Endothelial cell of umbilical vein (primary cell): ENCODE data around the gene ANP32B. TPM values are rescaled to one million over a fixed set of nuclear protein-coding genes. Genes with fewer than 3 reads are reported as not detected.

Source experiments
- BruUV-seq: library from RNA; stranded (reverse); fragments of 400-500 nt; replicated peaks from 2 replicates; lab custom pipeline; 2021; lab: Mats Ljungman, UMichigan
- CTCF ChIA-PET: fragments of 300-600, 350-600 bp; sonication (Branson Sonifier 250); formaldehyde crosslinking; loops from one replicate; lab custom pipeline; 2021; ENCODE audit warnings: antibody characterized with exemption, inconsistent platforms; lab: Charles Lee
- POLR2A ChIA-PET: fragments of 300-600, 350-600 bp; sonication (Branson Sonifier 250); formaldehyde crosslinking; loops from one replicate; lab custom pipeline; 2021; ENCODE audit warnings: antibody characterized with exemption, inconsistent platforms; lab: Charles Lee
- DNase-seq: peaks from one replicate; pipeline ENCODE4 v3.0.0-alpha.2; 2011; ENCODE audit warnings: low read depth, low spot score
- FAIRE-seq: peaks from 2 replicates; lab custom pipeline; 2011; peaks lifted over from hg19 to GRCh38; lab: Jason Lieb, UNC
- H2AFZ ChIP-seq: 2 replicates; pipeline ENCODE4 v1.6.0; 2012; ENCODE audit warnings: low read depth, low read length, control low read depth, inconsistent platforms
- H3K27ac ChIP-seq: 2 replicates; pipeline ENCODE4 v1.5.1; 2011; ENCODE audit warnings: low read depth, mild to moderate bottlenecking, control low read depth, low read length, moderate library complexity; ENCODE audit not compliant: insufficient read depth
- H3K27me3 ChIP-seq, 2 experiments: 2 replicates each; pipeline versions ENCODE4 v1.6.0 to v1.6.1; 2011; ENCODE audit warnings: low read length in 2 of 2, mixed read lengths in 1 of 2; ENCODE audit not compliant: control insufficient read depth in 2 of 2, insufficient read depth in 2 of 2
- H3K36me3 ChIP-seq, 2 experiments: 2 replicates in 1 of 2; 3 replicates in 1 of 2; pipeline ENCODE4 v1.5.1; 2011; ENCODE audit warnings: low read length in 2 of 2, mild to moderate bottlenecking in 1 of 2, moderate library complexity in 1 of 2; ENCODE audit not compliant: control insufficient read depth in 2 of 2, insufficient read depth in 2 of 2; ENCODE audit errors: extremely low read depth in 1 of 2
- H3K4me1 ChIP-seq: 3 replicates; pipeline ENCODE4 v1.5.1; 2011; ENCODE audit warnings: mild to moderate bottlenecking, low read length; ENCODE audit not compliant: control insufficient read depth, insufficient read depth; ENCODE audit errors: extremely low read depth
- H3K4me2 ChIP-seq: 2 replicates; pipeline ENCODE4 v1.6.1; 2011; ENCODE audit warnings: low read length, control low read depth, mixed read lengths; ENCODE audit not compliant: insufficient read depth
- H3K4me3 ChIP-seq, 3 experiments: fragments of 200-600 bp in 1 of 3; sonication (generic), shearing (Covaris generic) in 1 of 3; replicated peaks in 1 of 3; 2 replicates each; pipeline ENCODE4 v1.5.1; 2011 to 2016; ENCODE audit warnings: control low read depth in 3 of 3, low read length in 3 of 3, mild to moderate bottlenecking in 2 of 3, inconsistent platforms in 1 of 3, low read depth in 1 of 3, moderate library complexity in 1 of 3; ENCODE audit not compliant: insufficient read depth in 1 of 3
- H3K79me2 ChIP-seq: 2 replicates; pipeline ENCODE4 v1.6.0; 2012; ENCODE audit warnings: low read length, inconsistent platforms; ENCODE audit not compliant: control insufficient read depth, insufficient read depth
- H3K9ac ChIP-seq: replicated peaks from 2 replicates; pipeline ENCODE3; 2011; ENCODE audit warnings: low read length, control low read depth; ENCODE audit not compliant: insufficient read depth; ENCODE audit errors: extremely low read depth
- H3K9me1 ChIP-seq: replicated peaks from 3 replicates; pipeline ENCODE4 v1.6.0; 2011; ENCODE audit warnings: mild to moderate bottlenecking, low read length; ENCODE audit not compliant: control insufficient read depth, insufficient read depth; ENCODE audit errors: extremely low read depth
- H3K9me3 ChIP-seq: replicated peaks from 2 replicates; pipeline ENCODE4 v1.5.1; 2012; ENCODE audit warnings: low read length, inconsistent platforms; ENCODE audit not compliant: control insufficient read depth, insufficient read depth
- H4K20me1 ChIP-seq: replicated peaks from 2 replicates; pipeline ENCODE3; 2011; ENCODE audit warnings: mild to moderate bottlenecking, low read length; ENCODE audit not compliant: control insufficient read depth, insufficient read depth; ENCODE audit errors: extremely low read depth
- EZH2 ChIP-seq: IDR thresholded peaks from 2 replicates; pipeline ENCODE4 v1.6.1; 2012; ENCODE audit warnings: borderline replicate concordance, low read depth, mild to moderate bottlenecking, moderate library complexity, low read length, inconsistent platforms; ENCODE audit not compliant: severe bottlenecking
- FOS ChIP-seq: IDR thresholded peaks from 2 replicates; pipeline ENCODE4 v1.6.1; 2011; ENCODE audit warnings: mild to moderate bottlenecking, low read length, moderate library complexity, borderline replicate concordance; ENCODE audit not compliant: insufficient read depth
- GATA2 ChIP-seq: IDR thresholded peaks from 2 replicates; pipeline ENCODE4 v1.7.0; 2011; ENCODE audit warnings: low read depth, mild to moderate bottlenecking, moderate library complexity, mixed read lengths, low read length; ENCODE audit not compliant: insufficient read length, insufficient read depth
- JUN ChIP-seq: IDR thresholded peaks from 2 replicates; pipeline ENCODE4 v1.6.1; 2011; ENCODE audit warnings: borderline replicate concordance, low read depth; ENCODE audit not compliant: insufficient read length, insufficient read depth
- MYC ChIP-seq: IDR thresholded peaks from one replicate; pipeline ENCODE4 v1.6.1; 2011; ENCODE audit warnings: mild to moderate bottlenecking, low read depth, low read length
- POLR2A ChIP-seq: IDR thresholded peaks from 2 replicates; pipeline ENCODE4 v1.6.1; 2012; ENCODE audit warnings: low read depth, mild to moderate bottlenecking, control low read depth, low read length
- POLR2AphosphoS5 ChIP-seq: IDR thresholded peaks from 2 replicates; pipeline ENCODE4 v1.6.1; 2012; ENCODE audit warnings: low read depth, mild to moderate bottlenecking, control low read depth, low read length, moderate library complexity; ENCODE audit not compliant: insufficient read depth
- dilution Hi-C: fragments of 300-500 bp; cut with MboI; formaldehyde crosslinking; loops from one replicate; pipeline ENCODE4 v1.15.0; 2019; ENCODE audit warnings: low sequenced_read_pairs; ENCODE audit not compliant: extremely low pct_ligation_motif_present
- intact Hi-C: fragments of 100-400 bp; cut with micrococcal nuclease; formaldehyde crosslinking; loops from one replicate; pipeline ENCODE4 v1.10.0; 2022
- polyA plus RNA-seq, 4 experiments: library from polyadenylated mRNA; depleted of rRNA in 3 of 4; stranded (reverse) in 3 of 4; unstranded in 1 of 4; fragments of >200 nt; gene quantifications; 2 replicates each; pipeline versions ENCODE4 v1.2.1 to v1.2.3, GENCODE V29; 2011 to 2012; ENCODE audit warnings: missing spikeins in 1 of 4
- total RNA-seq: library from RNA; stranded (reverse); gene quantifications from 2 replicates; pipeline ENCODE4 v1.2.3, GENCODE V29; 2021
- TF ChIP-seq, protein P1 (sequence below): IDR thresholded peaks from 2 replicates; pipeline ENCODE4 v1.6.1; 2011; ENCODE audit not compliant: insufficient read depth, insufficient read length
- TF ChIP-seq, protein P2 (sequence below), 2 donors: IDR thresholded peaks; 1 replicate in 1 of 2; 2 replicates in 1 of 2; pipeline ENCODE4 v1.5.1; 2011; ENCODE audit warnings: low read length in 2 of 2, mild to moderate bottlenecking in 2 of 2, moderate library complexity in 2 of 2, control low read depth in 1 of 2, inconsistent platforms in 1 of 2, low read depth in 1 of 2; ENCODE audit not compliant: insufficient read depth in 1 of 2; ENCODE audit errors: extremely low read depth in 1 of 2

Gene ANP32B
- total and polyA plus RNA-seq, 2 donors (not counting 3 experiments of a cell fraction or from before 2014, with no cell fraction given) = 13.9 to 173 TPM

GRCh38 chr9:98045234-98046179 lies 62.4 kb downstream of the ANP32B start:
- peak overlapping the region; percentile 48 for H2AFZ ChIP-seq
- no peak overlapping the region for H3K27ac ChIP-seq
- intact Hi-C loops = no loop called here
- H3K4me2 ChIP-seq = no peak overlapping the region
- ChIA-PET POLR2A (interaction anchor here (1.0 kb wide), 1 partner anchor 11 kb away, joined by 3 read pairs; the partner anchor contains the start of gene NANS), CTCF (interaction anchor here (0.8 to 6.2 kb wide), 3 partner anchors 10 to 31 kb away, joined by 3 to 40 read pairs (median 6); partner anchors contain the start of gene NANS)
- no peaks in the 10 kb centered on the region for H3K4me1 ChIP-seq
- no peaks in the 10 kb centered on the region for H3K79me2 ChIP-seq
- dilution Hi-C loops = no loop called here
- no peak for DNase-seq
- H3K9me1 ChIP-seq = no peaks in the 10 kb centered on the region
- no peaks in the 10 kb centered on the region for H3K36me3 ChIP-seq
- TF ChIP-seq GATA2 (no peak), FOS (no peak), POLR2AphosphoS5 (no peak), EZH2 (no peak), MYC (no peak), JUN (no peak), POLR2A (no peak)
- TF ChIP-seq, protein P1, sequence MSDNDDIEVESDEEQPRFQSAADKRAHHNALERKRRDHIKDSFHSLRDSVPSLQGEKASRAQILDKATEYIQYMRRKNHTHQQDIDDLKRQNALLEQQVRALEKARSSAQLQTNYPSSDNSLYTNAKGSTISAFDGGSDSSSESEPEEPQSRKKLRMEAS = no peak
- TF ChIP-seq, protein P2, sequence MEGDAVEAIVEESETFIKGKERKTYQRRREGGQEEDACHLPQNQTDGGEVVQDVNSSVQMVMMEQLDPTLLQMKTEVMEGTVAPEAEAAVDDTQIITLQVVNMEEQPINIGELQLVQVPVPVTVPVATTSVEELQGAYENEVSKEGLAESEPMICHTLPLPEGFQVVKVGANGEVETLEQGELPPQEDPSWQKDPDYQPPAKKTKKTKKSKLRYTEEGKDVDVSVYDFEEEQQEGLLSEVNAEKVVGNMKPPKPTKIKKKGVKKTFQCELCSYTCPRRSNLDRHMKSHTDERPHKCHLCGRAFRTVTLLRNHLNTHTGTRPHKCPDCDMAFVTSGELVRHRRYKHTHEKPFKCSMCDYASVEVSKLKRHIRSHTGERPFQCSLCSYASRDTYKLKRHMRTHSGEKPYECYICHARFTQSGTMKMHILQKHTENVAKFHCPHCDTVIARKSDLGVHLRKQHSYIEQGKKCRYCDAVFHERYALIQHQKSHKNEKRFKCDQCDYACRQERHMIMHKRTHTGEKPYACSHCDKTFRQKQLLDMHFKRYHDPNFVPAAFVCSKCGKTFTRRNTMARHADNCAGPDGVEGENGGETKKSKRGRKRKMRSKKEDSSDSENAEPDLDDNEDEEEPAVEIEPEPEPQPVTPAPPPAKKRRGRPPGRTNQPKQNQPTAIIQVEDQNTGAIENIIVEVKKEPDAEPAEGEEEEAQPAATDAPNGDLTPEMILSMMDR (IDR thresholded peaks at IDR 0.05; ENCODE audit: extremely low read depth in 1 of 2, insufficient read depth in 1 of 2, low read depth in 1 of 2, low read length in 2 of 2) = no peak
- BruUV-seq = TSS peak; percentile 52
- H3K27me3 ChIP-seq = peaks cover 0 to 2% of the 10 kb centered on the region in 2 experiments
- no peak overlapping the region for H3K4me3 ChIP-seq
- no peaks in the 10 kb centered on the region for H4K20me1 ChIP-seq
- no peak for FAIRE-seq
- no peaks in the 10 kb centered on the region for H3K9me3 ChIP-seq
- H3K9ac ChIP-seq = no peak overlapping the region
